Ovary (tissue), 3 donors: ENCODE measurements around the gene PPIB.

ENCODE experiments used
- CTCF ChIP-seq, 3 donors: fragments of 450-650 bp in 2 of 3; fragments of 200-600 bp in 1 of 3; IDR thresholded peaks; one replicate each; pipeline versions ENCODE4 v1.5.1 to v1.8.0; 2016 to 2022; ENCODE audit warnings: antibody characterized with exemption in 3 of 3, mild to moderate bottlenecking in 1 of 3
- POLR2A ChIP-seq: fragments of 450-650 bp; IDR thresholded peaks from one replicate; pipeline ENCODE4 v1.6.1; 2017; ENCODE audit warnings: antibody characterized with exemption, mild to moderate bottlenecking, moderate library complexity
- donor health status: DM: no; HTN: no; CAD: no.

GRCh38 chr15:64143276-64143675, 19.5 kb downstream of the PPIB start:
- TF ChIP-seq CTCF (IDR thresholded peaks at IDR 0.05) (no peak), POLR2A (no peak)
